ENCODE data around the gene CGB1.
"Not testable (repeated sequence)": the region's sequence is repeated elsewhere in the genome, so short reads cannot be mapped to it uniquely, and the experiment has no call there.

GRCh38 chr19:49042666-49043065 is 6.0 kb upstream of the CGB1 start:
- not testable (repeated sequence) for TF ChIP-seq EZH2 (IDR thresholded peaks at IDR 0.05; ENCODE audit: insufficient read depth, poor library complexity, severe bottlenecking); EZH2phosphoT487 (IDR thresholded peaks at IDR 0.05; ENCODE audit: insufficient read depth, low read depth)
